ENCODE results near the gene DPP6. TPM values are rescaled to one million over a fixed set of nuclear protein-coding genes. Genes with fewer than 3 reads are reported as not detected.

DPP6 gene
- polyA plus RNA-seq, 1 of the 3 experiments (the other 2 are of a cell fraction) = not detected

DNA sequence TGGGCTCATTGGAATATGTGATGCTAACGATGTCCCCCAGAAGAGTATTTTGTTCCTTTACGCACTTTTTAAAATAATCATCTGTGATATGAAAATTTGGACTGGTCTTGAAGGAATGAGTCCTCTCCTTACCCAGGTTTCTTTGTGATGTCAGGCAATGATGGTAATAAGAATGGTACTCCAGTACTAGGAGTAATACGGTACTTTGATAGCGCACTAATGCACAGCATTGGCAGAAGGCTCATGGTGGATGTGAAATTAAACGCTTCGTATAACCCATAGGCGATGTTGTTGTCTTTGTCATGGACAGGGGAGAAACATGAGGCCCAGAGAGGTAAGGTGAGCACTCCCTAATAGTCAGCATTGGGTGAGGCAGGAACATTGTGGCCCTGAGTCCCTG is 125.4 kb downstream of the DPP6 start:
- H3F3A ChIP-seq (replicated peaks; ENCODE audit: insufficient read depth) = no peaks in the 10 kb centered on the region
- CTCF ChIA-PET = no interaction called here
- POLR2A ChIA-PET = no interaction called here

DNA sequence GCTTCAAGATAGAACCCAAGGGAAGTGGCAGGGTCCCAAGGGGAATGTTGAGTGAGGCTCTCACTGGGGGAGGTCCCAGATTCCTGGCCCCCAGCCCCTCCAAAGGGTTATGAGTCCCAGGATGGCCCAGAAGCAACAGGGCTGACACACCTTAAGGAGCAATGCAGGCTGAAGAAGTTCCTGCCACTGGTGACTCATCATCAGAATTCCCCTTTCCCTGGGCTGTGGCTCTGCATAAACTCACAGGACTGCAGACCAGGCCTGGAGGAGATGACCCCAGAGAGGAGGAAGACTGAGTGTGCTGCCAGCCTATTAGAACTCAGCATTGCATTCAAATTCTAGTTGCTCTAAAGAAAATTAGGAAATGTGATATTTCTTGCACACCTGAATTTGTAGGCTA is 126.7 kb downstream of the DPP6 start:
- H3K27me3 ChIP-seq (ENCODE audit: insufficient read depth) = no peaks in the 10 kb centered on the region
- no peak overlapping the region for H3K9ac ChIP-seq
- H3K36me3 ChIP-seq (replicated peaks in 1 of 2; ENCODE audit: control insufficient read depth in 1 of 2, insufficient read depth in 2 of 2, low read length in 1 of 2) = no peaks in the 10 kb centered on the region
- H4K20me1 ChIP-seq (ENCODE audit: insufficient read depth) = no peaks in the 10 kb centered on the region
- no peak overlapping the region for H3K4me3 ChIP-seq (ENCODE audit: low read depth in 2 of 2, low read length in 1 of 2)
- TF ChIP-seq RCOR1 (IDR thresholded peaks at IDR 0.05; ENCODE audit: low read length) (no peak), POLR2AphosphoS5 (IDR thresholded peaks at IDR 0.05; ENCODE audit: low read depth, low read length) (no peak), EP300 (IDR thresholded peaks at IDR 0.05; ENCODE audit: borderline replicate concordance in 1 of 2, low read depth in 1 of 2, low read length in 1 of 2) (no peak), NRF1 (IDR thresholded peaks at IDR 0.05; ENCODE audit: low read depth, low read length) (no peak), EZH2phosphoT487 (IDR thresholded peaks at IDR 0.05; ENCODE audit: borderline replicate concordance, low read depth) (no peak), FOXJ3 (CRISPR knock-in tag; IDR thresholded peaks at IDR 0.05) (no peak), GABPA (IDR thresholded peaks at IDR 0.05; ENCODE audit: low read depth) (no peak), RFX5 (IDR thresholded peaks at IDR 0.05; ENCODE audit: low read length) (no peak), SIN3A (IDR thresholded peaks at IDR 0.05; ENCODE audit: borderline replicate concordance, low read depth, low read length) (no peak), MXI1 (IDR thresholded peaks at IDR 0.05; ENCODE audit: low read depth, low read length) (no peak), NFIC (IDR thresholded peaks at IDR 0.05; ENCODE audit: borderline replicate concordance) (no peak), ELF1 (IDR thresholded peaks at IDR 0.05) (no peak), FOSL2 (IDR thresholded peaks at IDR 0.05; ENCODE audit: borderline replicate concordance, low read depth) (no peak), YY1 (IDR thresholded peaks at IDR 0.05; ENCODE audit: low read depth) (no peak), RAD21 (IDR thresholded peaks at IDR 0.05; ENCODE audit: low read length) (no peak)
- TF ChIP-seq, protein P1, sequence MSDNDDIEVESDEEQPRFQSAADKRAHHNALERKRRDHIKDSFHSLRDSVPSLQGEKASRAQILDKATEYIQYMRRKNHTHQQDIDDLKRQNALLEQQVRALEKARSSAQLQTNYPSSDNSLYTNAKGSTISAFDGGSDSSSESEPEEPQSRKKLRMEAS (IDR thresholded peaks at IDR 0.05; ENCODE audit: low read depth) = no peak
- TF ChIP-seq, protein P2, sequence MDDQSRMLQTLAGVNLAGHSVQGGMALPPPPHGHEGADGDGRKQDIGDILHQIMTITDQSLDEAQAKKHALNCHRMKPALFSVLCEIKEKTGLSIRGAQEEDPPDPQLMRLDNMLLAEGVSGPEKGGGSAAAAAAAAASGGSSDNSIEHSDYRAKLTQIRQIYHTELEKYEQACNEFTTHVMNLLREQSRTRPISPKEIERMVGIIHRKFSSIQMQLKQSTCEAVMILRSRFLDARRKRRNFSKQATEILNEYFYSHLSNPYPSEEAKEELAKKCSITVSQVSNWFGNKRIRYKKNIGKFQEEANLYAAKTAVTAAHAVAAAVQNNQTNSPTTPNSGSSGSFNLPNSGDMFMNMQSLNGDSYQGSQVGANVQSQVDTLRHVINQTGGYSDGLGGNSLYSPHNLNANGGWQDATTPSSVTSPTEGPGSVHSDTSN (IDR thresholded peaks at IDR 0.05) = no peak
- TF ChIP-seq, protein P3, sequence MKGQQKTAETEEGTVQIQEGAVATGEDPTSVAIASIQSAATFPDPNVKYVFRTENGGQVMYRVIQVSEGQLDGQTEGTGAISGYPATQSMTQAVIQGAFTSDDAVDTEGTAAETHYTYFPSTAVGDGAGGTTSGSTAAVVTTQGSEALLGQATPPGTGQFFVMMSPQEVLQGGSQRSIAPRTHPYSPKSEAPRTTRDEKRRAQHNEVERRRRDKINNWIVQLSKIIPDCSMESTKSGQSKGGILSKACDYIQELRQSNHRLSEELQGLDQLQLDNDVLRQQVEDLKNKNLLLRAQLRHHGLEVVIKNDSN (IDR thresholded peaks at IDR 0.05; ENCODE audit: borderline replicate concordance, low read depth) = no peak
- TF ChIP-seq, protein P4, sequence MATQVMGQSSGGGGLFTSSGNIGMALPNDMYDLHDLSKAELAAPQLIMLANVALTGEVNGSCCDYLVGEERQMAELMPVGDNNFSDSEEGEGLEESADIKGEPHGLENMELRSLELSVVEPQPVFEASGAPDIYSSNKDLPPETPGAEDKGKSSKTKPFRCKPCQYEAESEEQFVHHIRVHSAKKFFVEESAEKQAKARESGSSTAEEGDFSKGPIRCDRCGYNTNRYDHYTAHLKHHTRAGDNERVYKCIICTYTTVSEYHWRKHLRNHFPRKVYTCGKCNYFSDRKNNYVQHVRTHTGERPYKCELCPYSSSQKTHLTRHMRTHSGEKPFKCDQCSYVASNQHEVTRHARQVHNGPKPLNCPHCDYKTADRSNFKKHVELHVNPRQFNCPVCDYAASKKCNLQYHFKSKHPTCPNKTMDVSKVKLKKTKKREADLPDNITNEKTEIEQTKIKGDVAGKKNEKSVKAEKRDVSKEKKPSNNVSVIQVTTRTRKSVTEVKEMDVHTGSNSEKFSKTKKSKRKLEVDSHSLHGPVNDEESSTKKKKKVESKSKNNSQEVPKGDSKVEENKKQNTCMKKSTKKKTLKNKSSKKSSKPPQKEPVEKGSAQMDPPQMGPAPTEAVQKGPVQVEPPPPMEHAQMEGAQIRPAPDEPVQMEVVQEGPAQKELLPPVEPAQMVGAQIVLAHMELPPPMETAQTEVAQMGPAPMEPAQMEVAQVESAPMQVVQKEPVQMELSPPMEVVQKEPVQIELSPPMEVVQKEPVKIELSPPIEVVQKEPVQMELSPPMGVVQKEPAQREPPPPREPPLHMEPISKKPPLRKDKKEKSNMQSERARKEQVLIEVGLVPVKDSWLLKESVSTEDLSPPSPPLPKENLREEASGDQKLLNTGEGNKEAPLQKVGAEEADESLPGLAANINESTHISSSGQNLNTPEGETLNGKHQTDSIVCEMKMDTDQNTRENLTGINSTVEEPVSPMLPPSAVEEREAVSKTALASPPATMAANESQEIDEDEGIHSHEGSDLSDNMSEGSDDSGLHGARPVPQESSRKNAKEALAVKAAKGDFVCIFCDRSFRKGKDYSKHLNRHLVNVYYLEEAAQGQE (IDR thresholded peaks at IDR 0.05; ENCODE audit: low read depth, low read length) = no peak
- TF ChIP-seq, protein P5, sequence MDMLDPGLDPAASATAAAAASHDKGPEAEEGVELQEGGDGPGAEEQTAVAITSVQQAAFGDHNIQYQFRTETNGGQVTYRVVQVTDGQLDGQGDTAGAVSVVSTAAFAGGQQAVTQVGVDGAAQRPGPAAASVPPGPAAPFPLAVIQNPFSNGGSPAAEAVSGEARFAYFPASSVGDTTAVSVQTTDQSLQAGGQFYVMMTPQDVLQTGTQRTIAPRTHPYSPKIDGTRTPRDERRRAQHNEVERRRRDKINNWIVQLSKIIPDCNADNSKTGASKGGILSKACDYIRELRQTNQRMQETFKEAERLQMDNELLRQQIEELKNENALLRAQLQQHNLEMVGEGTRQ (IDR thresholded peaks at IDR 0.05; ENCODE audit: borderline replicate concordance, low read depth, low read length) = no peak
- no peak overlapping the region for H3K4me2 ChIP-seq
- H3K9me3 ChIP-seq = peaks cover 9% of the 10 kb centered on the region; the same call in 1 of the 2 replicates
- CTCF ChIA-PET = no interaction called here
- H3K79me2 ChIP-seq (ENCODE audit: insufficient read depth) = no peaks in the 10 kb centered on the region
- H2AFZ ChIP-seq (ENCODE audit: low read depth) = no peak overlapping the region
- no peak overlapping the region for H3K27ac ChIP-seq (ENCODE audit: low read depth in 2 of 2, low read length in 1 of 2)
- H3K4me1 ChIP-seq (ENCODE audit: control insufficient read depth in 1 of 2, insufficient read depth in 2 of 2, low read depth in 1 of 2, low read length in 1 of 2) = peaks cover 0 to 18% of the 10 kb centered on the region in 2 experiments; a peak in 2 of 4 replicates
- H3K9me2 ChIP-seq = no peaks in the 10 kb centered on the region
- H3F3A ChIP-seq (replicated peaks; ENCODE audit: insufficient read depth) = no peaks in the 10 kb centered on the region
- POLR2A ChIA-PET = no interaction called here
- no peak for DNase-seq

More for the DNA sequence above, 125.4 kb downstream of the DPP6 start:
- no peaks in the 10 kb centered on the region for H4K20me1 ChIP-seq (ENCODE audit: insufficient read depth)
- no peak overlapping the region; a peak in 1 of 4 replicates for H3K4me3 ChIP-seq (ENCODE audit: low read depth in 2 of 2, low read length in 1 of 2)
- H3K36me3 ChIP-seq (replicated peaks in 1 of 2; ENCODE audit: control insufficient read depth in 1 of 2, insufficient read depth in 2 of 2, low read length in 1 of 2) = no peaks in the 10 kb centered on the region
- H3K79me2 ChIP-seq (ENCODE audit: insufficient read depth) = no peaks in the 10 kb centered on the region
- H2AFZ ChIP-seq (ENCODE audit: low read depth) = no peak overlapping the region
- no peaks in the 10 kb centered on the region for H3K27me3 ChIP-seq (ENCODE audit: insufficient read depth)
- 53% methylated on average over 7 of the region's 7 CpGs for WGBS (ENCODE audit: low lambda C conversion rate)
- peaks cover 9% of the 10 kb centered on the region; the same call in 1 of the 2 replicates for H3K9me3 ChIP-seq
- no peak overlapping the region for H3K27ac ChIP-seq (ENCODE audit: low read depth in 2 of 2, low read length in 1 of 2)
- H3K9me2 ChIP-seq = no peaks in the 10 kb centered on the region
- H3K4me1 ChIP-seq (ENCODE audit: control insufficient read depth in 1 of 2, insufficient read depth in 2 of 2, low read depth in 1 of 2, low read length in 1 of 2) = peaks cover 0 to 4% of the 10 kb centered on the region in 2 experiments; a peak in 2 of 4 replicates
- no peak for DNase-seq
- H3K9ac ChIP-seq = no peak overlapping the region
- H3K4me2 ChIP-seq = no peak overlapping the region
- TF ChIP-seq, protein P2 (IDR thresholded peaks at IDR 0.05) = no peak
